G401 (cell line): ENCODE results near the gene SPSB1. TPM values are rescaled to one million over a fixed set of nuclear protein-coding genes. Genes with fewer than 3 reads are reported as not detected.

Experiments used
- total RNA-seq: library from RNA; depleted of rRNA; stranded (reverse); fragments of >200 nt; shearing (Covaris generic); gene quantifications from 2 replicates; pipeline ENCODE4 v1.2.3, GENCODE V29; 2014; rRNA removed

SPSB1 gene
- total RNA-seq, 1 experiment from 2014 or later, result 38.8 TPM

Other genes with a start within 250 kb of the SPSB1 start
- 0.64 TPM in 1 of 2 replicates, not detected in the other for gene SLC2A5, start 223.3 kb upstream of the SPSB1 start, total RNA-seq
- gene GPR157, start 163.8 kb upstream of the SPSB1 start, total RNA-seq, result 6.9 and 7.6 TPM in 2 replicates
- gene H6PD, start 58.1 kb upstream of the SPSB1 start, total RNA-seq, result 14.0 and 17.6 TPM in 2 replicates
- gene SLC25A33, start 246.6 kb downstream of the SPSB1 start, total RNA-seq, result 42.2 and 48.5 TPM in 2 replicates